ENCODE data around the gene HCN4.

DNA sequence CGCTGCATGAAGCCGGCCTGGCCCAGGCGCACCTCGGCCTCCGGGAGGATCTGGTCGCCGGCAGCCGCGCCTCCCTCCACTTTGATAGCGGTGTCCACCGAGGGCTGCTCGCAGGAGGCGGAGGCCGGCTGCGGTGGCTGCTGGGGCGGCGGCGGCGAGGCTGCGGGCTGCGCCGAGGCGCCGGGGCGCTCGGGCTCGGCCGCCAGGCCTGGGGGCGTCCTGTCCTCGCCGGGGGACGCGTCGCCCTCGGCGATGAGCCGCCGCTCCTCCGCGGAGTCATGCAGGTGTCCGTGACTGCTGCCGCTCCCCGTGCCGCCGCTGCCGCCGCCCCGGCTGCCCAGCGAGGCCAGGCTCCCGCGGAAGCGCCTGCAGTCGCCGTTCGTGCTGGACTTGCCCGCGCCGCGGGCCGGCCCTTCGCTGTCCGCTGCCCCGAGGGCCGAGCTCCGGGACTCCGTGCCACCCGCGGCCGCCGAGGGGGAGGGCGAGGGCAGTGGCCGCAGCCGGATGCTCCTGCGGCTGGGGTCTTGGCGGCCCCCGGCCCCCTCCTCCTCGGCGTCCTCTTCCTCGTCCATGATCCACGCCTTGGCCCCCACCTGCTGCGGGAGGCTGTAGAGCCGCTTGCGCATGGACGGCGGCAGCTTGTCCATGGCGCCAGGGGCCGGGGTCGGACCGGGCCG, 996 bp downstream of the HCN4 start:
- TF ChIP-seq, protein P1, sequence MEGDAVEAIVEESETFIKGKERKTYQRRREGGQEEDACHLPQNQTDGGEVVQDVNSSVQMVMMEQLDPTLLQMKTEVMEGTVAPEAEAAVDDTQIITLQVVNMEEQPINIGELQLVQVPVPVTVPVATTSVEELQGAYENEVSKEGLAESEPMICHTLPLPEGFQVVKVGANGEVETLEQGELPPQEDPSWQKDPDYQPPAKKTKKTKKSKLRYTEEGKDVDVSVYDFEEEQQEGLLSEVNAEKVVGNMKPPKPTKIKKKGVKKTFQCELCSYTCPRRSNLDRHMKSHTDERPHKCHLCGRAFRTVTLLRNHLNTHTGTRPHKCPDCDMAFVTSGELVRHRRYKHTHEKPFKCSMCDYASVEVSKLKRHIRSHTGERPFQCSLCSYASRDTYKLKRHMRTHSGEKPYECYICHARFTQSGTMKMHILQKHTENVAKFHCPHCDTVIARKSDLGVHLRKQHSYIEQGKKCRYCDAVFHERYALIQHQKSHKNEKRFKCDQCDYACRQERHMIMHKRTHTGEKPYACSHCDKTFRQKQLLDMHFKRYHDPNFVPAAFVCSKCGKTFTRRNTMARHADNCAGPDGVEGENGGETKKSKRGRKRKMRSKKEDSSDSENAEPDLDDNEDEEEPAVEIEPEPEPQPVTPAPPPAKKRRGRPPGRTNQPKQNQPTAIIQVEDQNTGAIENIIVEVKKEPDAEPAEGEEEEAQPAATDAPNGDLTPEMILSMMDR (IDR thresholded peaks at IDR 0.05), result no peak
- no peak for TF ChIP-seq EP300 (IDR thresholded peaks at IDR 0.05)
